ENCODE data around the gene EFCAB14.

DNA sequence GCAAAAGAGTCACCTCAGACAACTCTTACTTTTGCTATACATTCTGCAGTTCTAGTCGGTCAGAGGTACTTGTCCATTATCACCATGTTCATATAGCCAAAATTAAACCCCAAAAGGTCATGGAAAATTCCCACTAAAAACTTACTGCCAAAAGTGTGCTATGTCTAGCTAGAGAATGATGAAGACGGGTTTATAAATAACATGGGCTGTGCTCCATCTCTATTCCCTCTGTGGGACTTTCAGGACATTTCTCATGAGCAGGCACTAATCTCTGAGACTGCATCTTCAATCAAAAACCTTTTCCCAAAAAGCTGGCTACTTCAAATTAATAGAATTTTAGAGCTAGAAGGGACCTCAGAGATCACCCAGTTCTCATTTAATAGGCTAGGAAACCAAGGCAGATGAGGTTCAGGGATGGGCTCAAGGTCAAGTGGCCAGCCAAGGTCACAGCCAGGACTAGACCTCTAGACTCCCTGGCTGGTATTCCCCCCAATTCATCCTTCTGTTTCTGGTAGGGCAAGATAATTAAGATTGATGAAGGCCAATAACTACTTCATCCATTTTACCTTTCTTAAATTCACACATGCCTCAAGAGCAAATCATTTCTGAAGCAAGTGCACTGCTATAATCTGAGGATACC is 81.3 kb downstream of the EFCAB14 start:
- TF ChIP-seq, protein P1, sequence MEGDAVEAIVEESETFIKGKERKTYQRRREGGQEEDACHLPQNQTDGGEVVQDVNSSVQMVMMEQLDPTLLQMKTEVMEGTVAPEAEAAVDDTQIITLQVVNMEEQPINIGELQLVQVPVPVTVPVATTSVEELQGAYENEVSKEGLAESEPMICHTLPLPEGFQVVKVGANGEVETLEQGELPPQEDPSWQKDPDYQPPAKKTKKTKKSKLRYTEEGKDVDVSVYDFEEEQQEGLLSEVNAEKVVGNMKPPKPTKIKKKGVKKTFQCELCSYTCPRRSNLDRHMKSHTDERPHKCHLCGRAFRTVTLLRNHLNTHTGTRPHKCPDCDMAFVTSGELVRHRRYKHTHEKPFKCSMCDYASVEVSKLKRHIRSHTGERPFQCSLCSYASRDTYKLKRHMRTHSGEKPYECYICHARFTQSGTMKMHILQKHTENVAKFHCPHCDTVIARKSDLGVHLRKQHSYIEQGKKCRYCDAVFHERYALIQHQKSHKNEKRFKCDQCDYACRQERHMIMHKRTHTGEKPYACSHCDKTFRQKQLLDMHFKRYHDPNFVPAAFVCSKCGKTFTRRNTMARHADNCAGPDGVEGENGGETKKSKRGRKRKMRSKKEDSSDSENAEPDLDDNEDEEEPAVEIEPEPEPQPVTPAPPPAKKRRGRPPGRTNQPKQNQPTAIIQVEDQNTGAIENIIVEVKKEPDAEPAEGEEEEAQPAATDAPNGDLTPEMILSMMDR (IDR thresholded peaks at IDR 0.05), result no peak
- no peak for TF ChIP-seq POLR2A (IDR thresholded peaks at IDR 0.05)
